ENCODE data around the gene APEX1.

DNA sequence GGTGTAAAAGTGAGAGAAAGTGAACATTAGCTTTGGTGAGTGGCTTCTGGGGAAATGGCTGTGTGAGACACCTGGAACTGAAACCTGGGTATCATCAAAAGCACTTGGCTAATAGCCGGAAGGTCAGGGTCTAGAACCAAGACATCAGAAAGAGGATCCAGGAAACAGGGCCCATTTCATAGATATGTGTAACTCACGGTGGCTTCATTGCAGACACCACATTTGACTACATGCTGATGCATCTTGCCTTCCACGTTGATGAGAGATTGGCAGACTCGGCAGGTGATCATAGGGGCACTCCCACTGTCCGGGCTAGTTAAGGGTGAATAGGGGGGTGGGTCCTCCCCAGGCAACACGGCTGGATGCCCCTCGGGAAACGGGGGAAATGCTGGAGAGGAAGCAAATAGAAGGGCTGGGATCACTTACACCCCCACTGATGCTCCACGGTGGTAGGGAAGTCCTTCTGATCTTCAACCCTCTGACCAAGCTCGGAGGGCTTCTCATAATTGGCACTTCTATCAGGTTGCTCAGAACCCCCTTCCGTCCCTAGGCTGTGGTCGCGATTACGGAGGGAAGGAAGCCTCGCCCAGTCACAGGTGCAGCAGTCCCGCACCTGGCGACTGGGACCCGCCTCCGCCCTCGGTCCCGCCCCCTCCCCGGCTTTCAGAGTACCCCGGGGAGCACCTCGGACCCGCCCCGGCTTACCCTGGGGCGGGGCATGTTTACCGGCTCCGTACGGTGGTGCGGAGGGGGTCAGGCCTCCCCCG lies 5.6 kb downstream of the APEX1 start:
- TF ChIP-seq, protein P1, sequence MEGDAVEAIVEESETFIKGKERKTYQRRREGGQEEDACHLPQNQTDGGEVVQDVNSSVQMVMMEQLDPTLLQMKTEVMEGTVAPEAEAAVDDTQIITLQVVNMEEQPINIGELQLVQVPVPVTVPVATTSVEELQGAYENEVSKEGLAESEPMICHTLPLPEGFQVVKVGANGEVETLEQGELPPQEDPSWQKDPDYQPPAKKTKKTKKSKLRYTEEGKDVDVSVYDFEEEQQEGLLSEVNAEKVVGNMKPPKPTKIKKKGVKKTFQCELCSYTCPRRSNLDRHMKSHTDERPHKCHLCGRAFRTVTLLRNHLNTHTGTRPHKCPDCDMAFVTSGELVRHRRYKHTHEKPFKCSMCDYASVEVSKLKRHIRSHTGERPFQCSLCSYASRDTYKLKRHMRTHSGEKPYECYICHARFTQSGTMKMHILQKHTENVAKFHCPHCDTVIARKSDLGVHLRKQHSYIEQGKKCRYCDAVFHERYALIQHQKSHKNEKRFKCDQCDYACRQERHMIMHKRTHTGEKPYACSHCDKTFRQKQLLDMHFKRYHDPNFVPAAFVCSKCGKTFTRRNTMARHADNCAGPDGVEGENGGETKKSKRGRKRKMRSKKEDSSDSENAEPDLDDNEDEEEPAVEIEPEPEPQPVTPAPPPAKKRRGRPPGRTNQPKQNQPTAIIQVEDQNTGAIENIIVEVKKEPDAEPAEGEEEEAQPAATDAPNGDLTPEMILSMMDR (IDR thresholded peaks at IDR 0.05; ENCODE audit: low read depth, low read length): no peak
- no peak for TF ChIP-seq EZH2phosphoT487 (IDR thresholded peaks at IDR 0.05; ENCODE audit: low read depth)
